Psoas muscle (tissue), 8 donors: ENCODE results near the gene AHI1. TPM values are rescaled to one million over a fixed set of nuclear protein-coding genes. Genes with fewer than 3 reads are reported as not detected.

Experiments used
- ATAC-seq, 4 donors: fragments of 200-7000 bp; cut with Tn5 transposase; one replicate each; pipeline ENCODE4 v1.9.1; 2020; ENCODE audit warnings: moderate library complexity in 3 of 4, mild to moderate bottlenecking in 2 of 4
- DNase-seq, 2 donors: peaks; one replicate each; pipeline ENCODE4 v3.0.0-alpha.2; 2020
- H3K27ac ChIP-seq: fragments of 200-600 bp; one replicate; pipeline ENCODE4 v1.8.0; 2022
- H3K27me3 ChIP-seq, 3 donors: fragments of 200-600 bp in 1 of 3; one replicate each; pipeline versions ENCODE4 v1.6.1 to v1.8.0; 2013 to 2022; ENCODE audit warnings: low read length in 2 of 3, mild to moderate bottlenecking in 2 of 3, moderate library complexity in 1 of 3; ENCODE audit not compliant: insufficient read depth in 3 of 3
- H3K36me3 ChIP-seq, 2 donors: fragments of 200-600 bp in 1 of 2; one replicate each; pipeline versions ENCODE4 v1.6.1 to v1.8.0; 2013 to 2022; ENCODE audit warnings: low read depth in 1 of 2, mild to moderate bottlenecking in 1 of 2, moderate library complexity in 1 of 2; ENCODE audit not compliant: insufficient read depth in 1 of 2
- H3K4me1 ChIP-seq: fragments of 200-600 bp; one replicate; pipeline ENCODE4 v1.8.0; 2022
- H3K4me3 ChIP-seq: fragments of 200-600 bp; one replicate; pipeline ENCODE4 v1.8.0; 2022; ENCODE audit warnings: mild to moderate bottlenecking
- H3K9me3 ChIP-seq: fragments of 200-600 bp; one replicate; pipeline ENCODE4 v1.8.0; 2022
- CTCF ChIP-seq: fragments of 200-600 bp; IDR thresholded peaks from one replicate; pipeline ENCODE4 v1.8.0; 2022; ENCODE audit warnings: antibody characterized with exemption
- WGBS, 3 donors: extraction: QIAGEN DNeasy Blood & Tissue Kit; methylation state at CpG; one replicate each; pipeline versions ENCODE4 v1.1.6 to v1.1.7; 2013; 5-methylcytosine and 5-hydroxymethylcytosine counted together
- intact Hi-C, 2 donors: fragments of 100-400 bp; cut with DNase I; formaldehyde crosslinking; loops; one replicate each; pipeline versions ENCODE4 v1.11.0 to v1.14.2; 2022
- polyA plus RNA-seq, 3 donors: library from polyadenylated mRNA; stranded (reverse); fragments of 200-250 nt; gene quantifications; one replicate each; pipeline ENCODE4 v1.2.3, GENCODE V29; 2013
- total RNA-seq, 4 donors: library from RNA; stranded (reverse); fragmentation: NEBNext Ultra II Directional in 2 of 4; extraction: Animal tissue kit (Norgen Biotek cat#: 25700) in 2 of 4; gene quantifications; one replicate each; pipeline versions ENCODE4 v1.2.1 to v1.2.4, GENCODE V29; 2021 to 2023
- donor health status: healthy with polysubstance abuse.
- donor health status: DM: no; HTN: no; CAD: no; lungs with moderate emphysema.
- donor health status: Bipolar disorder and iron deficiency.
- donor health status: healthy.
- donor health status: DM: yes; HTN: yes; CAD: no.
- donor health status: DM: no; HTN: no; CAD: no.
- donor health status: DM: no; HTN: no; CAD: no.
- donor health status: DM: yes; HTN: yes; CAD: no.

The AHI1 gene
- total and polyA plus RNA-seq, 7 donors: 5.5 to 14.2 (median 8.3) TPM

- no peak for TF ChIP-seq CTCF
- Histone ChIP-seq H3K4me3 (no peak overlapping the region), H3K27me3 (no peaks in the 10 kb centered on the region), H3K36me3 (peaks cover 0 to 11% of the 10 kb centered on the region in 2 donors), H3K9me3 (no peaks in the 10 kb centered on the region), H3K4me1 (no peaks in the 10 kb centered on the region), H3K27ac (no peak overlapping the region)
- intact Hi-C loops: no loop called here
- DNase-seq (no peak), ATAC-seq (no peak)
- WGBS, 3 donors: 89 to 92% (median 91%) methylated on average over 2 of the region's 2 CpGs
Measured at GRCh38 chr6:135306166-135306565, 191.4 kb downstream of the AHI1 start.

GRCh38 chr6:135305684-135306083 is 191.9 kb downstream of the AHI1 start:
- no peaks in the 10 kb centered on the region for H3K4me1 ChIP-seq
- H3K36me3 ChIP-seq: peaks cover 0 to 11% of the 10 kb centered on the region in 2 donors
- 93 to 100% (median 100%) methylated on average over 1 of the region's 1 CpG for WGBS, 3 donors
- H3K9me3 ChIP-seq: no peaks in the 10 kb centered on the region
- H3K27me3 ChIP-seq: no peaks in the 10 kb centered on the region
- intact Hi-C loops: no loop called here
- ATAC-seq (no peak), DNase-seq (no peak)
- no peak overlapping the region for H3K27ac ChIP-seq
- H3K4me3 ChIP-seq: no peak overlapping the region
- TF ChIP-seq CTCF: no peak

GRCh38 chr6:135304883-135305282 is 192.7 kb downstream of the AHI1 start:
- intact Hi-C loops: no loop called here
- Histone ChIP-seq H3K4me3 (no peak overlapping the region), H3K27ac (no peak overlapping the region), H3K27me3 (no peaks in the 10 kb centered on the region), H3K36me3 (peaks cover 0 to 11% of the 10 kb centered on the region in 2 donors), H3K9me3 (no peaks in the 10 kb centered on the region), H3K4me1 (no peaks in the 10 kb centered on the region)
- ATAC-seq: no peak
- no peak for DNase-seq
- whole genome bisulfite sequencing, 3 donors: 91 to 97% (median 97%) methylated on average over 4 of the region's 4 CpGs
- TF ChIP-seq CTCF: no peak

GRCh38 chr6:135301304-135301703 is 196.2 kb downstream of the AHI1 start:
- intact Hi-C loops: no loop called here
- no peaks in the 10 kb centered on the region for H3K4me1 ChIP-seq
- ATAC-seq: no peak
- H3K9me3 ChIP-seq: no peaks in the 10 kb centered on the region
- no peak for TF ChIP-seq CTCF
- H3K4me3 ChIP-seq: no peak overlapping the region
- no peak overlapping the region for H3K27ac ChIP-seq
- H3K36me3 ChIP-seq: peaks cover 0 to 11% of the 10 kb centered on the region in 2 donors
- DNase-seq: no peak
- no peaks in the 10 kb centered on the region for H3K27me3 ChIP-seq

- Histone ChIP-seq H3K4me1 (no peaks in the 10 kb centered on the region), H3K36me3 (peaks cover 0 to 11% of the 10 kb centered on the region in 2 donors), H3K4me3 (no peak overlapping the region), H3K27me3 (no peaks in the 10 kb centered on the region), H3K9me3 (peaks cover under 1% of the 10 kb centered on the region), H3K27ac (no peak overlapping the region)
- no peak for DNase-seq
- intact Hi-C loops: no loop called here
- no peak for ATAC-seq
- TF ChIP-seq CTCF: no peak
Measured at GRCh38 chr6:135300576-135300975, 197.0 kb downstream of the AHI1 start.
